Glomerular endothelial cell (primary cell): ENCODE data around the gene TCF7L1. TPM values are rescaled to one million over a fixed set of nuclear protein-coding genes. Genes with fewer than 3 reads are reported as not detected.
"Not testable (repeated sequence)": the region's sequence is repeated elsewhere in the genome, so short reads cannot be mapped to it uniquely, and the experiment has no call there.

Source experiments
- DNase-seq: peaks from one replicate; pipeline ENCODE4 v3.0.0-alpha.2; 2011; ENCODE audit warnings: low read depth, low spot score; ENCODE audit errors: extremely low read depth
- total RNA-seq: library from RNA; depleted of rRNA; stranded (reverse); fragments of >200 nt; gene quantifications from 2 replicates; pipeline ENCODE4 v1.2.3, GENCODE V29; 2015

TCF7L1 gene
- 6.8 and 16.7 TPM in 2 replicates for total RNA-seq

GRCh38 chr2:85132834-85133637 is at the start of gene TCF7L1:
Gene TCF7L1, plus strand, starts transcription at chr2:85133392. Its CDS starts 293 bp downstream, at chr2:85133685.
- no peak for DNase-seq

- DNase-seq, result no peak
Observed at GRCh38 chr2:85085563-85085962, 47.6 kb upstream of the TCF7L1 start.

- DNase-seq, result no peak
Observed at GRCh38 chr2:85087541-85087940, 45.7 kb upstream of the TCF7L1 start.

GRCh38 chr2:85088921-85089320 is 44.3 kb upstream of the TCF7L1 start:
- DNase-seq, result no peak

- no peak for DNase-seq
Observed at GRCh38 chr2:85089585-85089984, 43.6 kb upstream of the TCF7L1 start.

- DNase-seq, result no peak
Observed at GRCh38 chr2:85091838-85092237, 41.4 kb upstream of the TCF7L1 start.

- no peak for DNase-seq
Observed at GRCh38 chr2:85095094-85095493, 38.1 kb upstream of the TCF7L1 start.

- DNase-seq, result no peak
Observed at GRCh38 chr2:85096616-85097015, 36.6 kb upstream of the TCF7L1 start.

- no peak for DNase-seq
Observed at GRCh38 chr2:85104228-85104627, 29.0 kb upstream of the TCF7L1 start.

GRCh38 chr2:85106489-85107180 is 26.6 kb upstream of the TCF7L1 start:
- no peak for DNase-seq

GRCh38 chr2:85110991-85111560 is 22.1 kb upstream of the TCF7L1 start:
- DNase-seq, result no peak

- DNase-seq, result no peak
Observed at GRCh38 chr2:85111819-85112281, 21.3 kb upstream of the TCF7L1 start.

GRCh38 chr2:85112906-85113625 is 20.1 kb upstream of the TCF7L1 start:
- no peak for DNase-seq

GRCh38 chr2:85114586-85115330 is 18.4 kb upstream of the TCF7L1 start:
- no peak for DNase-seq

GRCh38 chr2:85116207-85116606 is 17.0 kb upstream of the TCF7L1 start:
- no peak for DNase-seq

- DNase-seq, result no peak
Observed at GRCh38 chr2:85119900-85120299, 13.3 kb upstream of the TCF7L1 start.

- DNase-seq, result no peak
Observed at GRCh38 chr2:85120363-85120762, 12.8 kb upstream of the TCF7L1 start.

GRCh38 chr2:85126462-85126861 is 6.7 kb upstream of the TCF7L1 start:
- DNase-seq, result not testable (repeated sequence)

- no peak for DNase-seq
Observed at GRCh38 chr2:85129861-85130260, 3.3 kb upstream of the TCF7L1 start.

GRCh38 chr2:85130407-85130806 is 2.8 kb upstream of the TCF7L1 start:
- no peak for DNase-seq
